NCI-H2227 treated with DMSO at 0.1 percent for 48 hours (cell line): ENCODE results near the gene GTF2I.
"Not testable (repeated sequence)": the region's sequence is repeated elsewhere in the genome, so short reads cannot be mapped to it uniquely, and the experiment has no call there.

Source experiments
- DNase-seq: peaks from one replicate; lab custom pipeline; 2025; lab: John Stamatoyannopoulos, UW

GTF2I gene

GRCh38 chr7:74781746-74782145, 124.2 kb downstream of the GTF2I start:
- not testable (repeated sequence) for DNase-seq

DNA sequence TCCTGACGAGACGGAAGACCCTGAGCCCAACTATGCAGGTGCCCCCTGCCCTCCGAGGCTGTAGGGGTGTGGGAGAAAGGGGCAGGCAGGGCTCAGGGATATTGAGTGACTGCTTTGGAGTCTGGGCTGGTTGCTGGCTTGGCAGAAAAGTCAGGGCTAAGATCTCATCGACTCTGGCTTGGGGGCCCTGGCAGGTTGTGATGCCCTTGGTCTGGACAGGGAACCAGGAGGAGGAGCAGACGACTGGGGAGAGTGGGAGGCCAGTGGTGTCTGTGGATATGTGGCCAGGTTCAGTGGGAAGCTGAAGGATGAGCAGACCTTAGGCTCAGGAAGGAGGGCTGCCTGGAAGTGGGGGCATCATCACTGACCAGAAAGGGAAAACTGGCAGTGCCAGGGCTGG, 126.1 kb downstream of the GTF2I start:
- DNase-seq: not testable (repeated sequence)

GRCh38 chr7:74788369-74789150, 131.0 kb downstream of the GTF2I start:
- DNase-seq: peak; percentile 90

DNA sequence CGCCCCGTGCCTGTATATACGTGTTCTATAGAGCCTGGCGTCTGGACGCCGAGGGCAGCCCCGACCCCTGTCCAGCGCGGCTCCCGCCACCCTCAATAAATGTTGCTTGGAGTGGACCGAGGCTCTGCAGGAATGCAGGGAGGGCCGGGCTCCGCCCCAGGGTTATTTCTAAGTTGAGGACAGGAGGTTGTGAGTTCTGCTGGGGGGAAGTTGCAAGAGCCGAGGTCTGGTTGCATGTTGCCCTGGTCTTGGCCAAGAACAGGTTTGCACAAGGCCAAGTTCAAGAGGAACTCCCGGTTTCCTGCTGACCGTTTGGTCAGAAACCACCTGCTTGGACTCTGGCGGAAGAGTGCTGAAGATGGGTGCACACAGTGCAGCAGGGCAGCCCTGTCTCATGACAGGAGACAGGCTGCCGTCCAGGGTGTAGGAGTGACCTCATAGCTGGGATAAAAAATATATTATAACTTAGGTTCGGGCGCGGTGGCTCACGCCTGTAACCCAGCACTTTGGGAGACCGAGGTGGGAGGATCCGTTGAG, 131.8 kb downstream of the GTF2I start:
- DNase-seq: not testable (repeated sequence)

GRCh38 chr7:74797848-74798622, 140.5 kb downstream of the GTF2I start:
- not testable (repeated sequence) for DNase-seq

GRCh38 chr7:74798644-74799043, 141.1 kb downstream of the GTF2I start:
- not testable (repeated sequence) for DNase-seq
